K562 treated with DMSO at 1 percent for 24 hours (cell line): Measurements from ENCODE around the gene CARD8. TPM values are rescaled to one million over a fixed set of nuclear protein-coding genes. Genes with fewer than 3 reads are reported as not detected.

Experiments used
- total RNA-seq: library from RNA; unstranded; fragments of 300-600 nt; gene quantifications from 2 replicates; pipeline ENCODE4 v1.2.3, GENCODE V29; 2022; ENCODE audit warnings: low read depth; ENCODE audit not compliant: insufficient read depth

Gene CARD8
- total RNA-seq: 14.6 and 20.0 TPM in 2 replicates

DNA sequence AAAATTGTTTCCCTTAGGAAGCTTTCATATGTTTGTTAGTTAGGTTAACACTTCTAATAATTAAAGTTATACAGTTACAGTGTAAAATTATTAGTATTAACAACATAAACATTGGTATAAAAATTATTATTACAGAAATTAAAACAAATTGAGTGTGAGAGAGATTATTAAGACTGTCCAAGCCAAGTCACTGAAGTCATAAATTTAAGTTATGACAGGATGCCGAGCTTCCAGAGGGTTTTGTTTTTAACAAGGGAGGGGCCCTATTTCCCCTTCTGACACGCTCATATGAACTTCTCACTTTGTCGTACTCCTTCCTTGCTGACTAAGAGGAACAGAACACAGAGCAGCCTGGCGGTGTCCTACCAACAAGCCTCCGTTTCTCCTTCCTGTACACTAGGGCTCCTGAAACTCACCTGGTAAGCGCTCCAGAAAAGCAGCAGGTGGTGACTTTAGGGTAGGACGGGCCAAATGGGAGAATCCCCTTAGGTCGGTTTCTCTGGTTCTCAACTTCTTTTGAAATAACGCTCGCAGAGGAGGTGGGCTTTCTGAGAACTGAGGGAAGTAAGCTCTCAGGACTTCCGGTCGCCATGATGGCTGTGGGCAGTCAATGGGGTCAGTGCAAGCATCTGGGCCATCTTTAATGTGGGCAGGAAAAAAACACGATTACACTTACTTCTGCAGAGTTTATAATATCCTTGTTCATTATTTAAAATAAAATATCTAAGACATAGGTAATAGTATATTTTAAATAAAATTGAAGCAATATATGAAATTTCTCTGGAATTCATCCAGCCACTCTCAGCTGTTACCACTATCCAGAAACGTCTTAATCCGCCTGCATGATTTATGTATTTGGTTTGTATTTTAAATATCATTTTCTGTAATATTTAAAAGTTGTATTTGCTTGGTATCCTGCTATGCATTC is at the start of gene CARD8:
Gene CARD8 (minus strand): TSS at position 537 of the 928 bp plus-strand sequence. CDS start 14,892 bp downstream, outside the sequence.

GRCh38 chr19:48169939-48170803 is 85.5 kb downstream of the CARD8 start, which contains the start of the genes LIG1 and ZSWIM9:
TSS of gene LIG1 (minus strand) at chr19:48170344. CDS start at chr19:48165566, 4,778 bp downstream.
TSS of gene ZSWIM9 (plus strand) at chr19:48170680. CDS start at chr19:48171803, 1,123 bp downstream.

Other genes starting within 250 kb of the CARD8 start
- not detected in 2 replicates for gene CABP5, start 211.8 kb downstream of the CARD8 start, total RNA-seq
- gene PLA2G4C, start 145.1 kb downstream of the CARD8 start, total RNA-seq: 4.3 and 6.4 TPM in 2 replicates
- 82.4 and 93.0 TPM in 2 replicates for gene LIG1, start 85.6 kb downstream of the CARD8 start, total RNA-seq
- 8.7 and 9.3 TPM in 2 replicates for gene ZSWIM9, start 85.2 kb downstream of the CARD8 start, total RNA-seq
- gene ZNF114, start 14.2 kb upstream of the CARD8 start, total RNA-seq: not detected in 2 replicates
- 288 and 289 TPM in 2 replicates for gene EMP3, start 69.6 kb upstream of the CARD8 start, total RNA-seq
- gene TMEM143, start 108.0 kb upstream of the CARD8 start, total RNA-seq: 8.3 and 10.7 TPM in 2 replicates
- gene SYNGR4, start 108.5 kb upstream of the CARD8 start, total RNA-seq: not detected in 2 replicates
- 200 and 223 TPM in 2 replicates for gene KDELR1, start 135.6 kb upstream of the CARD8 start, total RNA-seq
- gene GRIN2D, start 137.8 kb upstream of the CARD8 start, total RNA-seq: 29.6 and 31.6 TPM in 2 replicates
- gene GRWD1, start 190.1 kb upstream of the CARD8 start, total RNA-seq: 23.9 and 24.2 TPM in 2 replicates
- gene KCNJ14, start 199.7 kb upstream of the CARD8 start, total RNA-seq: 2.5 and 2.7 TPM in 2 replicates
- gene CYTH2, start 213.5 kb upstream of the CARD8 start, total RNA-seq: 76.9 and 80.9 TPM in 2 replicates